Mesendoderm (in vitro differentiated cells): ENCODE measurements around the gene LRRC70.
A peak's percentile ranks its signal among the peaks of the same experiment; 100 is the strongest.

Source experiments
- DNase-seq: peaks from one replicate; pipeline ENCODE4 v3.0.0; 2013
- H2AK5ac ChIP-seq: 2 replicates; pipeline ENCODE4 v1.6.1; 2013; ENCODE audit warnings: low read length, inconsistent platforms
- H2BK120ac ChIP-seq: 2 replicates; pipeline ENCODE4 v1.6.1; 2013; ENCODE audit warnings: low read depth, mild to moderate bottlenecking, low read length, moderate library complexity, mixed read lengths
- H2BK15ac ChIP-seq: replicated peaks from 2 replicates; pipeline ENCODE4 v1.6.1; 2013; ENCODE audit warnings: low read depth, mild to moderate bottlenecking, moderate library complexity
- H2BK5ac ChIP-seq: 2 replicates; pipeline ENCODE4 v1.6.1; 2013; ENCODE audit warnings: low read length, inconsistent platforms
- H3K18ac ChIP-seq: 2 replicates; pipeline ENCODE4 v1.6.1; 2013; ENCODE audit warnings: mild to moderate bottlenecking, low read length, mixed read lengths
- H3K23ac ChIP-seq: one replicate; pipeline ENCODE4 v1.6.1; 2013; ENCODE audit warnings: low read length
- H3K27ac ChIP-seq: 2 replicates; pipeline ENCODE4 v1.5.1; 2013; ENCODE audit warnings: low read depth, mild to moderate bottlenecking, inconsistent platforms, low read length, moderate library complexity
- H3K27me3 ChIP-seq: 2 replicates; pipeline ENCODE4 v1.6.1; 2013; ENCODE audit warnings: low read length, control low read depth, mild to moderate bottlenecking, inconsistent platforms; ENCODE audit not compliant: insufficient read depth, poor library complexity
- H3K36me3 ChIP-seq: 2 replicates; pipeline ENCODE4 v1.6.1; 2013; ENCODE audit warnings: low read length, inconsistent platforms; ENCODE audit not compliant: control insufficient read depth, insufficient read depth
- H3K4ac ChIP-seq: one replicate; pipeline ENCODE4 v1.6.1; 2013; ENCODE audit warnings: low read depth, mild to moderate bottlenecking, low read length, moderate library complexity
- H3K4me1 ChIP-seq: 2 replicates; pipeline ENCODE4 v1.6.1; 2013; ENCODE audit warnings: low read depth, low read length, inconsistent platforms; ENCODE audit not compliant: control insufficient read depth
- H3K4me2 ChIP-seq: 2 replicates; pipeline ENCODE4 v1.6.1; 2013; ENCODE audit warnings: low read length
- H3K4me3 ChIP-seq: 2 replicates; pipeline ENCODE4 v1.5.1; 2013; ENCODE audit warnings: mild to moderate bottlenecking, low read length
- H3K56ac ChIP-seq: one replicate; pipeline ENCODE4 v1.6.1; 2013; ENCODE audit warnings: low read length
- H3K79me1 ChIP-seq: 2 replicates; pipeline ENCODE4 v1.6.1; 2013; ENCODE audit warnings: low read length, inconsistent platforms
- H3K79me2 ChIP-seq: 2 replicates; pipeline ENCODE4 v1.6.1; 2013; ENCODE audit warnings: mild to moderate bottlenecking, low read length; ENCODE audit not compliant: control insufficient read depth, insufficient read depth
- H3K9ac ChIP-seq: 2 replicates; pipeline ENCODE4 v1.6.1; 2013; ENCODE audit warnings: low read length, inconsistent platforms
- H4K5ac ChIP-seq: one replicate; pipeline ENCODE4 v1.6.1; 2013; ENCODE audit warnings: low read length
- H4K8ac ChIP-seq: one replicate; pipeline ENCODE4 v1.6.1; 2013; ENCODE audit warnings: low read depth, mild to moderate bottlenecking, control low read depth, low read length, moderate library complexity
- WGBS: extraction: QIAGEN DNeasy Blood & Tissue Kit; methylation state at CpG from one replicate; pipeline ENCODE4 v1.1.7; 2013; ENCODE audit warnings: low lambda C conversion rate, missing lambda C conversion rate; ENCODE audit not compliant: insufficient coverage; ENCODE audit errors: extremely low coverage; 5-methylcytosine and 5-hydroxymethylcytosine counted together

Gene LRRC70

GRCh38 chr5:62585306-62585705 lies 6.7 kb downstream of the LRRC70 start:
- no peaks in the 10 kb centered on the region for H3K4me1 ChIP-seq
- no CpG with 5 or more reads among the region's 2 CpGs for WGBS

GRCh38 chr5:62585751-62586150 lies 7.1 kb downstream of the LRRC70 start:
- Histone ChIP-seq H3K9ac (no peak overlapping the region), H2AK5ac (no peak overlapping the region), H3K4me2 (no peak overlapping the region), H3K79me1 (no peaks in the 10 kb centered on the region), H3K4me3 (no peak overlapping the region), H3K56ac (no peak overlapping the region), H3K18ac (no peak overlapping the region), H4K5ac (no peak overlapping the region), H2BK5ac (no peak overlapping the region), H4K8ac (no peak overlapping the region), H3K36me3 (no peaks in the 10 kb centered on the region), H2BK15ac (no peak overlapping the region), H3K27ac (no peak overlapping the region), H3K23ac (no peak overlapping the region), H3K27me3 (no peaks in the 10 kb centered on the region), H3K4me1 (no peaks in the 10 kb centered on the region), H3K79me2 (no peaks in the 10 kb centered on the region), H3K4ac (no peak overlapping the region), H2BK120ac (no peak overlapping the region)
- peak; percentile 33 for DNase-seq

More at GRCh38 chr5:62585306-62585705, 6.7 kb downstream of the LRRC70 start:
- Histone ChIP-seq H3K27ac (no peak overlapping the region), H3K23ac (no peak overlapping the region), H3K4ac (no peak overlapping the region), H3K56ac (no peak overlapping the region), H3K79me1 (no peaks in the 10 kb centered on the region), H2BK5ac (no peak overlapping the region), H3K4me2 (no peak overlapping the region), H3K27me3 (no peaks in the 10 kb centered on the region), H3K9ac (no peak overlapping the region), H2AK5ac (no peak overlapping the region), H3K18ac (no peak overlapping the region), H3K36me3 (no peaks in the 10 kb centered on the region), H2BK120ac (no peak overlapping the region), H4K8ac (no peak overlapping the region), H3K79me2 (no peaks in the 10 kb centered on the region), H2BK15ac (no peak overlapping the region), H3K4me3 (no peak overlapping the region), H4K5ac (no peak overlapping the region)
- DNase-seq = peak; percentile 41

GRCh38 chr5:62587737-62588136 lies 9.1 kb downstream of the LRRC70 start:
- no peak overlapping the region for H3K27ac ChIP-seq
- no peak overlapping the region for H3K4me2 ChIP-seq
- no peak overlapping the region for H2AK5ac ChIP-seq
- no peaks in the 10 kb centered on the region for H3K36me3 ChIP-seq
- no peak overlapping the region for H3K56ac ChIP-seq
- no peak overlapping the region for H2BK15ac ChIP-seq
- H3K4me1 ChIP-seq = no peaks in the 10 kb centered on the region
- H3K18ac ChIP-seq = no peak overlapping the region
- no peak overlapping the region for H2BK120ac ChIP-seq
- WGBS = no CpG with 5 or more reads among the region's 3 CpGs
- no peaks in the 10 kb centered on the region for H3K79me1 ChIP-seq
- DNase-seq = no peak
- H3K27me3 ChIP-seq = no peaks in the 10 kb centered on the region
- H3K9ac ChIP-seq = no peak overlapping the region
- no peak overlapping the region for H3K23ac ChIP-seq
- no peak overlapping the region for H4K8ac ChIP-seq
- no peak overlapping the region for H3K4me3 ChIP-seq
- no peak overlapping the region for H2BK5ac ChIP-seq
- no peak overlapping the region for H4K5ac ChIP-seq
- no peaks in the 10 kb centered on the region for H3K79me2 ChIP-seq
- H3K4ac ChIP-seq = no peak overlapping the region

GRCh38 chr5:62588668-62589067 lies 10.0 kb downstream of the LRRC70 start:
- H3K9ac ChIP-seq = no peak overlapping the region
- no peaks in the 10 kb centered on the region for H3K27me3 ChIP-seq
- no peak overlapping the region for H3K27ac ChIP-seq
- no peak overlapping the region for H2AK5ac ChIP-seq
- H3K4ac ChIP-seq = no peak overlapping the region
- H3K4me2 ChIP-seq = no peak overlapping the region
- no peaks in the 10 kb centered on the region for H3K79me2 ChIP-seq
- no peak overlapping the region for H2BK120ac ChIP-seq
- WGBS = no CpG with 5 or more reads among the region's 4 CpGs
- H2BK15ac ChIP-seq = no peak overlapping the region
- H3K4me3 ChIP-seq = no peak overlapping the region
- H3K79me1 ChIP-seq = no peaks in the 10 kb centered on the region
- H3K18ac ChIP-seq = no peak overlapping the region
- no peak for DNase-seq
- no peaks in the 10 kb centered on the region for H3K36me3 ChIP-seq
- H4K5ac ChIP-seq = no peak overlapping the region
- no peak overlapping the region for H3K56ac ChIP-seq
- no peaks in the 10 kb centered on the region for H3K4me1 ChIP-seq
- no peak overlapping the region for H3K23ac ChIP-seq
- H2BK5ac ChIP-seq = no peak overlapping the region
- H4K8ac ChIP-seq = no peak overlapping the region

- Histone ChIP-seq H3K79me2 (no peaks in the 10 kb centered on the region), H2AK5ac (no peak overlapping the region), H3K4me3 (no peak overlapping the region), H2BK5ac (no peak overlapping the region), H3K4me2 (no peak overlapping the region), H3K18ac (no peak overlapping the region), H3K4me1 (no peaks in the 10 kb centered on the region), H2BK120ac (no peak overlapping the region), H3K9ac (no peak overlapping the region), H3K79me1 (no peaks in the 10 kb centered on the region), H3K27me3 (no peaks in the 10 kb centered on the region), H4K5ac (no peak overlapping the region), H4K8ac (no peak overlapping the region), H3K23ac (no peak overlapping the region), H3K36me3 (no peaks in the 10 kb centered on the region), H3K27ac (no peak overlapping the region), H2BK15ac (no peak overlapping the region), H3K4ac (no peak overlapping the region), H3K56ac (no peak overlapping the region)
- no peak for DNase-seq
- WGBS = no CpG with 5 or more reads among the region's 2 CpGs
Measured at GRCh38 chr5:62589504-62589903, 10.9 kb downstream of the LRRC70 start.

- H3K56ac ChIP-seq = no peak overlapping the region
- H3K79me1 ChIP-seq = no peaks in the 10 kb centered on the region
- no peak overlapping the region for H3K9ac ChIP-seq
- H2BK5ac ChIP-seq = no peak overlapping the region
- H4K5ac ChIP-seq = no peak overlapping the region
- H4K8ac ChIP-seq = no peak overlapping the region
- H2BK15ac ChIP-seq = no peak overlapping the region
- H3K4me3 ChIP-seq = no peak overlapping the region
- no peak overlapping the region for H3K23ac ChIP-seq
- no peak overlapping the region for H3K18ac ChIP-seq
- H2BK120ac ChIP-seq = no peak overlapping the region
- no peaks in the 10 kb centered on the region for H3K79me2 ChIP-seq
- H3K27me3 ChIP-seq = no peaks in the 10 kb centered on the region
- H2AK5ac ChIP-seq = no peak overlapping the region
- WGBS = 100% methylated on average over 1 of the region's 2 CpGs
- no peak overlapping the region for H3K4me2 ChIP-seq
- DNase-seq = no peak
- no peak overlapping the region for H3K4ac ChIP-seq
- H3K27ac ChIP-seq = no peak overlapping the region
- no peaks in the 10 kb centered on the region for H3K4me1 ChIP-seq
- H3K36me3 ChIP-seq = no peaks in the 10 kb centered on the region
Measured at GRCh38 chr5:62590387-62590786, 11.8 kb downstream of the LRRC70 start.
